Activated T-cell treated with anti-CD3 and anti-CD28 coated beads, Interleukin-2, amount 50 U/mL, for 1 hour (primary cell): ENCODE results near the gene C3orf33.

Experiments
- DNase-seq: peaks from one replicate; pipeline ENCODE4 v3.0.0-alpha.2; 2020

The C3orf33 gene

GRCh38 chr3:155739154-155739553, 66.9 kb downstream of the C3orf33 start:
- DNase-seq: no peak

GRCh38 chr3:155738580-155739076, 67.5 kb downstream of the C3orf33 start:
- DNase-seq: no peak

GRCh38 chr3:155737844-155738460, 68.1 kb downstream of the C3orf33 start:
- no peak for DNase-seq

GRCh38 chr3:155736381-155736780, 69.7 kb downstream of the C3orf33 start:
- no peak for DNase-seq

- no peak for DNase-seq
These were observed 75.2 kb downstream of the C3orf33 start for GRCh38 chr3:155730843-155731242.

- no peak for DNase-seq
These were observed 78.2 kb downstream of the C3orf33 start for GRCh38 chr3:155727836-155728235.

GRCh38 chr3:155714295-155714718, 91.8 kb downstream of the C3orf33 start:
- DNase-seq: no peak
